Measurements from ENCODE around the gene HTRA3.
A peak's percentile ranks its signal among the peaks of the same experiment; 100 is the strongest.

- peak; percentile 67 for TF ChIP-seq CTCF (IDR thresholded peaks at IDR 0.05)
- no peak for TF ChIP-seq EZH2 (IDR thresholded peaks at IDR 0.05)
Measured at GRCh38 chr4:8238515-8239053, 31.0 kb upstream of the HTRA3 start.

All from neural progenitor cell (in vitro differentiated cells).